Endothelial cell of umbilical vein (primary cell): ENCODE results near the gene SAMMSON. TPM values are rescaled to one million over a fixed set of nuclear protein-coding genes. Genes with fewer than 3 reads are reported as not detected.
A peak's percentile ranks its signal among the peaks of the same experiment; 100 is the strongest.

Experiments used
- BruUV-seq: library from RNA; stranded (reverse); fragments of 400-500 nt; replicated peaks from 2 replicates; lab custom pipeline; 2021; lab: Mats Ljungman, UMichigan
- CTCF ChIA-PET: fragments of 300-600, 350-600 bp; sonication (Branson Sonifier 250); formaldehyde crosslinking; loops from one replicate; lab custom pipeline; 2021; ENCODE audit warnings: antibody characterized with exemption, inconsistent platforms; lab: Charles Lee
- POLR2A ChIA-PET: fragments of 300-600, 350-600 bp; sonication (Branson Sonifier 250); formaldehyde crosslinking; loops from one replicate; lab custom pipeline; 2021; ENCODE audit warnings: antibody characterized with exemption, inconsistent platforms; lab: Charles Lee
- DNase-seq: peaks from one replicate; pipeline ENCODE4 v3.0.0-alpha.2; 2011; ENCODE audit warnings: low read depth, low spot score
- FAIRE-seq: peaks from 2 replicates; lab custom pipeline; 2011; peaks lifted over from hg19 to GRCh38; lab: Jason Lieb, UNC
- H2AFZ ChIP-seq: 2 replicates; pipeline ENCODE4 v1.6.0; 2012; ENCODE audit warnings: low read depth, low read length, control low read depth, inconsistent platforms
- H3K27ac ChIP-seq: 2 replicates; pipeline ENCODE4 v1.5.1; 2011; ENCODE audit warnings: low read depth, mild to moderate bottlenecking, control low read depth, low read length, moderate library complexity; ENCODE audit not compliant: insufficient read depth
- H3K27me3 ChIP-seq, 2 experiments: 2 replicates each; pipeline versions ENCODE4 v1.6.0 to v1.6.1; 2011; ENCODE audit warnings: low read length in 2 of 2, mixed read lengths in 1 of 2; ENCODE audit not compliant: control insufficient read depth in 2 of 2, insufficient read depth in 2 of 2
- H3K36me3 ChIP-seq, 2 experiments: 2 replicates in 1 of 2; 3 replicates in 1 of 2; pipeline ENCODE4 v1.5.1; 2011; ENCODE audit warnings: low read length in 2 of 2, mild to moderate bottlenecking in 1 of 2, moderate library complexity in 1 of 2; ENCODE audit not compliant: control insufficient read depth in 2 of 2, insufficient read depth in 2 of 2; ENCODE audit errors: extremely low read depth in 1 of 2
- H3K4me1 ChIP-seq: 3 replicates; pipeline ENCODE4 v1.5.1; 2011; ENCODE audit warnings: mild to moderate bottlenecking, low read length; ENCODE audit not compliant: control insufficient read depth, insufficient read depth; ENCODE audit errors: extremely low read depth
- H3K4me2 ChIP-seq: 2 replicates; pipeline ENCODE4 v1.6.1; 2011; ENCODE audit warnings: low read length, control low read depth, mixed read lengths; ENCODE audit not compliant: insufficient read depth
- H3K4me3 ChIP-seq, 3 experiments: fragments of 200-600 bp in 1 of 3; sonication (generic), shearing (Covaris generic) in 1 of 3; replicated peaks in 1 of 3; 2 replicates each; pipeline ENCODE4 v1.5.1; 2011 to 2016; ENCODE audit warnings: control low read depth in 3 of 3, low read length in 3 of 3, mild to moderate bottlenecking in 2 of 3, inconsistent platforms in 1 of 3, low read depth in 1 of 3, moderate library complexity in 1 of 3; ENCODE audit not compliant: insufficient read depth in 1 of 3
- H3K79me2 ChIP-seq: 2 replicates; pipeline ENCODE4 v1.6.0; 2012; ENCODE audit warnings: low read length, inconsistent platforms; ENCODE audit not compliant: control insufficient read depth, insufficient read depth
- H3K9ac ChIP-seq: replicated peaks from 2 replicates; pipeline ENCODE3; 2011; ENCODE audit warnings: low read length, control low read depth; ENCODE audit not compliant: insufficient read depth; ENCODE audit errors: extremely low read depth
- H3K9me1 ChIP-seq: replicated peaks from 3 replicates; pipeline ENCODE4 v1.6.0; 2011; ENCODE audit warnings: mild to moderate bottlenecking, low read length; ENCODE audit not compliant: control insufficient read depth, insufficient read depth; ENCODE audit errors: extremely low read depth
- H3K9me3 ChIP-seq: replicated peaks from 2 replicates; pipeline ENCODE4 v1.5.1; 2012; ENCODE audit warnings: low read length, inconsistent platforms; ENCODE audit not compliant: control insufficient read depth, insufficient read depth
- H4K20me1 ChIP-seq: replicated peaks from 2 replicates; pipeline ENCODE3; 2011; ENCODE audit warnings: mild to moderate bottlenecking, low read length; ENCODE audit not compliant: control insufficient read depth, insufficient read depth; ENCODE audit errors: extremely low read depth
- FOS ChIP-seq: IDR thresholded peaks from 2 replicates; pipeline ENCODE4 v1.6.1; 2011; ENCODE audit warnings: mild to moderate bottlenecking, low read length, moderate library complexity, borderline replicate concordance; ENCODE audit not compliant: insufficient read depth
- JUN ChIP-seq: IDR thresholded peaks from 2 replicates; pipeline ENCODE4 v1.6.1; 2011; ENCODE audit warnings: borderline replicate concordance, low read depth; ENCODE audit not compliant: insufficient read length, insufficient read depth
- POLR2A ChIP-seq: IDR thresholded peaks from 2 replicates; pipeline ENCODE4 v1.6.1; 2012; ENCODE audit warnings: low read depth, mild to moderate bottlenecking, control low read depth, low read length
- dilution Hi-C: fragments of 300-500 bp; cut with MboI; formaldehyde crosslinking; loops from one replicate; pipeline ENCODE4 v1.15.0; 2019; ENCODE audit warnings: low sequenced_read_pairs; ENCODE audit not compliant: extremely low pct_ligation_motif_present
- intact Hi-C: fragments of 100-400 bp; cut with micrococcal nuclease; formaldehyde crosslinking; loops from one replicate; pipeline ENCODE4 v1.10.0; 2022
- polyA plus RNA-seq, 4 experiments: library from polyadenylated mRNA; depleted of rRNA in 3 of 4; stranded (reverse) in 3 of 4; unstranded in 1 of 4; fragments of >200 nt; gene quantifications; 2 replicates each; pipeline versions ENCODE4 v1.2.1 to v1.2.3, GENCODE V29; 2011 to 2012; ENCODE audit warnings: missing spikeins in 1 of 4
- total RNA-seq: library from RNA; stranded (reverse); gene quantifications from 2 replicates; pipeline ENCODE4 v1.2.3, GENCODE V29; 2021
- TF ChIP-seq, protein P1 (sequence below): IDR thresholded peaks from 2 replicates; pipeline ENCODE4 v1.6.1; 2011; ENCODE audit not compliant: insufficient read depth, insufficient read length
- TF ChIP-seq, protein P2 (sequence below), 2 donors: IDR thresholded peaks; 1 replicate in 1 of 2; 2 replicates in 1 of 2; pipeline ENCODE4 v1.5.1; 2011; ENCODE audit warnings: low read length in 2 of 2, mild to moderate bottlenecking in 2 of 2, moderate library complexity in 2 of 2, control low read depth in 1 of 2, inconsistent platforms in 1 of 2, low read depth in 1 of 2; ENCODE audit not compliant: insufficient read depth in 1 of 2; ENCODE audit errors: extremely low read depth in 1 of 2

The SAMMSON gene
- total and polyA plus RNA-seq, 2 donors (not counting 3 experiments of a cell fraction or from before 2014, with no cell fraction given), result not detected

DNA sequence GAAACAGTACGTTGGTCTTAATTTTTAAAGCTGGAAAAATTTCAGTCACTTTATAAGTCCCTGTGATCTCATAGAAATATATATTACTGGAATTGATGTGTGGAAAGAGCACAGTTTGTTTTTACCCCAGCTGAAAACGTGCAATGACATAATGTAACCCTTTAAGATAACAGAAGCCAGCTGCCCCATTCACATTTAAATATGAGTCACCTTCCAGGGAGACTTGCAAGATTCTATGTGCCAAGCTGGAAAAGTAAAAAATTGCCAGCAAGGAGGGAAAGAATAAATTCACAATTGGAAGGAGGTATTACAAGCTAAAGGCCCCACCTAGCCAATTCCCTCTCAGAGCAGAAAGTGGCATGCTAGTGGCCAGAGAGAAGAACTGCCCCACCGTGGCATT is 50.2 kb downstream of the SAMMSON start:
- H3K9ac ChIP-seq, result no peak overlapping the region
- DNase-seq (peak; percentile 28), FAIRE-seq (peak; percentile 47)
- POLR2A ChIA-PET, result no interaction called here
- intact Hi-C loops, result no loop called here
- H3K27me3 ChIP-seq, result peaks cover 4 to 5% of the 10 kb centered on the region in 2 experiments
- no peaks in the 10 kb centered on the region for H3K9me1 ChIP-seq
- no peaks in the 10 kb centered on the region for H3K79me2 ChIP-seq
- H3K4me3 ChIP-seq, result no peak overlapping the region
- BruUV-seq, result no TSS peak
- H3K27ac ChIP-seq, result no peak overlapping the region
- H4K20me1 ChIP-seq, result no peaks in the 10 kb centered on the region
- no peak overlapping the region for H2AFZ ChIP-seq
- TF ChIP-seq, protein P1, sequence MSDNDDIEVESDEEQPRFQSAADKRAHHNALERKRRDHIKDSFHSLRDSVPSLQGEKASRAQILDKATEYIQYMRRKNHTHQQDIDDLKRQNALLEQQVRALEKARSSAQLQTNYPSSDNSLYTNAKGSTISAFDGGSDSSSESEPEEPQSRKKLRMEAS, result no peak
- peak; percentile 42 for TF ChIP-seq FOS
- TF ChIP-seq, protein P2, sequence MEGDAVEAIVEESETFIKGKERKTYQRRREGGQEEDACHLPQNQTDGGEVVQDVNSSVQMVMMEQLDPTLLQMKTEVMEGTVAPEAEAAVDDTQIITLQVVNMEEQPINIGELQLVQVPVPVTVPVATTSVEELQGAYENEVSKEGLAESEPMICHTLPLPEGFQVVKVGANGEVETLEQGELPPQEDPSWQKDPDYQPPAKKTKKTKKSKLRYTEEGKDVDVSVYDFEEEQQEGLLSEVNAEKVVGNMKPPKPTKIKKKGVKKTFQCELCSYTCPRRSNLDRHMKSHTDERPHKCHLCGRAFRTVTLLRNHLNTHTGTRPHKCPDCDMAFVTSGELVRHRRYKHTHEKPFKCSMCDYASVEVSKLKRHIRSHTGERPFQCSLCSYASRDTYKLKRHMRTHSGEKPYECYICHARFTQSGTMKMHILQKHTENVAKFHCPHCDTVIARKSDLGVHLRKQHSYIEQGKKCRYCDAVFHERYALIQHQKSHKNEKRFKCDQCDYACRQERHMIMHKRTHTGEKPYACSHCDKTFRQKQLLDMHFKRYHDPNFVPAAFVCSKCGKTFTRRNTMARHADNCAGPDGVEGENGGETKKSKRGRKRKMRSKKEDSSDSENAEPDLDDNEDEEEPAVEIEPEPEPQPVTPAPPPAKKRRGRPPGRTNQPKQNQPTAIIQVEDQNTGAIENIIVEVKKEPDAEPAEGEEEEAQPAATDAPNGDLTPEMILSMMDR (IDR thresholded peaks at IDR 0.05; ENCODE audit: extremely low read depth in 1 of 2, insufficient read depth in 1 of 2, low read depth in 1 of 2, low read length in 2 of 2), result no peak
- H3K36me3 ChIP-seq, result no peaks in the 10 kb centered on the region
- H3K4me2 ChIP-seq, result no peak overlapping the region
- H3K9me3 ChIP-seq, result no peaks in the 10 kb centered on the region
- dilution Hi-C loops, result no loop called here
- H3K4me1 ChIP-seq, result no peaks in the 10 kb centered on the region
- CTCF ChIA-PET, result no interaction called here

DNA sequence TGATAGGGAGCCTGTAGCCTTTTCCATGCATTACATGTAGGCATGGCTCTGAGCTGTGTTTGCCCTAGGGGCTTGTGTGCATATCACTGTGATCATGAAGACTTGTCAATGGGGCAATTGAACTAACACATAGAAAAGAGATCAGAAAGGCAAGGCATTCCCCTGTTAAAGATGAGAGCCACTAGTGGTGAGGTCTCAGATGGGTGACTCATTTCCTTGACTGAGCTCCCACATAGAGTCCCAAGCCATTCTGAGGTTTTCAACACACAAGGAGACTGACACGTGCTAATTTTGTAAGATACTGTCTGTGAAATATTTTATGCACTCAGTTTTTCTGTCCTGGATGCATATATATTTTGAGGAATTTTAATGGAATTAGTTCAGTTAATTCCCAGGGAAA is 53.8 kb downstream of the SAMMSON start:
- intact Hi-C loops, result no loop called here
- H3K9me3 ChIP-seq, result no peaks in the 10 kb centered on the region
- no peak overlapping the region for H3K27ac ChIP-seq
- H3K79me2 ChIP-seq, result no peaks in the 10 kb centered on the region
- DNase-seq (no peak), FAIRE-seq (peak; percentile 55)
- H3K36me3 ChIP-seq, result no peaks in the 10 kb centered on the region
- H3K9ac ChIP-seq, result no peak overlapping the region
- no peaks in the 10 kb centered on the region for H4K20me1 ChIP-seq
- H3K27me3 ChIP-seq, result peaks cover 5% of the 10 kb centered on the region in 2 experiments
- TF ChIP-seq POLR2A, result no peak
- TF ChIP-seq JUN, result no peak
- TF ChIP-seq FOS, result no peak
- TF ChIP-seq, protein P1, result no peak
- no peak overlapping the region for H3K4me2 ChIP-seq
- ChIA-PET CTCF (no interaction called here), POLR2A (no interaction called here)
- H3K9me1 ChIP-seq, result no peaks in the 10 kb centered on the region
- dilution Hi-C loops, result no loop called here
- no peak overlapping the region for H3K4me3 ChIP-seq
- no peaks in the 10 kb centered on the region for H3K4me1 ChIP-seq
- no peak overlapping the region for H2AFZ ChIP-seq
- BruUV-seq, result no TSS peak
